Stimulated activated naive B cell treated with anti-CD40 and anti-IgM and Interleukin-4, amounts not matched to agents 10 μg/mL and 1 μg/mL and 100 μg/mL, for 72 hours (primary cell): Measurements from ENCODE around the gene CTBS.
A peak's percentile ranks its signal among the peaks of the same experiment; 100 is the strongest.
"Not testable (repeated sequence)": the region's sequence is repeated elsewhere in the genome, so short reads cannot be mapped to it uniquely, and the experiment has no call there.

ENCODE experiments used
- ATAC-seq, 2 donors: fragments of 150-1000 bp; cut with Tn5 transposase; replicated peaks; 2 replicates each; pipeline ENCODE4 v1.10.0; 2021; ENCODE audit warnings: moderate library complexity in 1 of 2
- DNase-seq: peaks from one replicate; pipeline ENCODE4 v3.0.0; 2021
- H3K27ac Mint-ChIP-seq: one replicate; pipeline ENCODE4 v1.8.0; 2022; ENCODE audit warnings: mild to moderate bottlenecking, mixed read lengths
- H3K27me3 Mint-ChIP-seq, 2 donors: one replicate each; pipeline ENCODE4 v1.8.0; 2022; ENCODE audit warnings: mixed read lengths in 2 of 2
- H3K36me3 Mint-ChIP-seq, 2 donors: one replicate each; pipeline ENCODE4 v1.8.0; 2022; ENCODE audit warnings: mixed read lengths in 2 of 2, mild to moderate bottlenecking in 1 of 2
- H3K4me1 Mint-ChIP-seq, 2 donors: one replicate each; pipeline ENCODE4 v1.8.0; 2022; ENCODE audit warnings: mixed read lengths in 2 of 2, mild to moderate bottlenecking in 1 of 2
- H3K4me3 Mint-ChIP-seq, 2 donors: one replicate each; pipeline ENCODE4 v1.8.0; 2022; ENCODE audit warnings: mild to moderate bottlenecking in 2 of 2, mixed read lengths in 2 of 2, moderate library complexity in 1 of 2
- H3K9me3 Mint-ChIP-seq, 2 donors: one replicate each; pipeline ENCODE4 v1.8.0; 2022; ENCODE audit warnings: mixed read lengths in 2 of 2, mild to moderate bottlenecking in 1 of 2

The CTBS gene

GRCh38 chr1:84603223-84603622 is 29.0 kb upstream of the CTBS start:
- ATAC-seq (no peak), DNase-seq (no peak)
- Mint-ChIP-seq H3K27ac (no peak overlapping the region), H3K27me3 (peaks cover 7 to 19% of the 10 kb centered on the region in 2 donors), H3K4me1 (peaks cover 18% of the 10 kb centered on the region in 2 donors), H3K4me3 (no peak overlapping the region), H3K36me3 (peaks cover 23 to 33% of the 10 kb centered on the region in 2 donors), H3K9me3 (peaks cover 21 to 30% of the 10 kb centered on the region in 2 donors)

- DNase-seq (no peak), ATAC-seq (no peak)
- Mint-ChIP-seq H3K27ac (peak overlapping the region; percentile 48), H3K27me3 (peaks cover 4 to 12% of the 10 kb centered on the region in 2 donors), H3K4me3 (no peak overlapping the region), H3K36me3 (peaks cover 16 to 25% of the 10 kb centered on the region in 2 donors), H3K9me3 (peaks cover 13 to 21% of the 10 kb centered on the region in 2 donors), H3K4me1 (peaks cover 20 to 22% of the 10 kb centered on the region in 2 donors)
Measured at GRCh38 chr1:84600796-84601195, 26.6 kb upstream of the CTBS start.

- peak overlapping the region; percentile 94 for H3K27ac Mint-ChIP-seq
- peaks cover 6 to 9% of the 10 kb centered on the region in 2 donors for H3K36me3 Mint-ChIP-seq
- ATAC-seq = peak; percentile 85 to 86
- peaks cover 0 to 8% of the 10 kb centered on the region in 2 donors for H3K27me3 Mint-ChIP-seq
- DNase-seq = no peak
- peaks cover 20 to 22% of the 10 kb centered on the region in 2 donors for H3K4me1 Mint-ChIP-seq
- H3K9me3 Mint-ChIP-seq = peaks cover 9 to 13% of the 10 kb centered on the region in 2 donors
- peak overlapping the region; percentile 37 to 65 for H3K4me3 Mint-ChIP-seq
Measured at GRCh38 chr1:84598846-84599741, 24.9 kb upstream of the CTBS start.

- Mint-ChIP-seq H3K36me3 (peaks cover 5 to 8% of the 10 kb centered on the region in 2 donors), H3K4me3 (peak overlapping the region in 1 of 2 donors; percentile 49), H3K4me1 (peaks cover 20 to 22% of the 10 kb centered on the region in 2 donors), H3K27ac (peak overlapping the region; percentile 94), H3K9me3 (peaks cover 10 to 12% of the 10 kb centered on the region in 2 donors), H3K27me3 (peaks cover 0 to 10% of the 10 kb centered on the region in 2 donors)
- DNase-seq (no peak), ATAC-seq (no peak)
Measured at GRCh38 chr1:84598418-84598817, 24.2 kb upstream of the CTBS start.

- peaks cover 15 to 16% of the 10 kb centered on the region in 2 donors for H3K9me3 Mint-ChIP-seq
- peaks cover 20 to 22% of the 10 kb centered on the region in 2 donors for H3K4me1 Mint-ChIP-seq
- H3K4me3 Mint-ChIP-seq = no peak overlapping the region
- no peak for ATAC-seq
- no peak for DNase-seq
- H3K27me3 Mint-ChIP-seq = peaks cover 0 to 16% of the 10 kb centered on the region in 2 donors
- peaks cover 5 to 8% of the 10 kb centered on the region in 2 donors for H3K36me3 Mint-ChIP-seq
- no peak overlapping the region for H3K27ac Mint-ChIP-seq
Measured at GRCh38 chr1:84597011-84597410, 22.8 kb upstream of the CTBS start.

GRCh38 chr1:84594959-84595358 is 20.7 kb upstream of the CTBS start:
- H3K27me3 Mint-ChIP-seq = peaks cover 7 to 34% of the 10 kb centered on the region in 2 donors
- not testable (repeated sequence) for H3K27ac Mint-ChIP-seq, H3K36me3 Mint-ChIP-seq, ATAC-seq, H3K4me3 Mint-ChIP-seq, DNase-seq
- H3K9me3 Mint-ChIP-seq = peaks cover 14 to 19% of the 10 kb centered on the region in 2 donors
- H3K4me1 Mint-ChIP-seq = peaks cover 16 to 21% of the 10 kb centered on the region in 2 donors

GRCh38 chr1:84587099-84587498 is 12.9 kb upstream of the CTBS start:
- no peak for ATAC-seq
- Mint-ChIP-seq H3K27me3 (peaks cover 14 to 27% of the 10 kb centered on the region in 2 donors), H3K36me3 (peaks cover 14 to 15% of the 10 kb centered on the region in 2 donors), H3K4me3 (no peak overlapping the region), H3K27ac (no peak overlapping the region), H3K4me1 (peaks cover 12 to 16% of the 10 kb centered on the region in 2 donors), H3K9me3 (peaks cover 7 to 8% of the 10 kb centered on the region in 2 donors)
- no peak for DNase-seq

- no peak for ATAC-seq
Measured at GRCh38 chr1:84585803-84586202, 11.6 kb upstream of the CTBS start.

GRCh38 chr1:84584126-84584525 is 9.9 kb upstream of the CTBS start:
- Mint-ChIP-seq H3K27me3 (no peaks in the 10 kb centered on the region), H3K27ac (no peak overlapping the region), H3K4me3 (no peak overlapping the region), H3K36me3 (peaks cover 11 to 14% of the 10 kb centered on the region in 2 donors), H3K9me3 (peaks cover 0 to 4% of the 10 kb centered on the region in 2 donors), H3K4me1 (peaks cover 12 to 16% of the 10 kb centered on the region in 2 donors)
- ATAC-seq (peak; percentile 50 to 61), DNase-seq (no peak)

More at GRCh38 chr1:84585803-84586202, 11.6 kb upstream of the CTBS start:
- H3K9me3 Mint-ChIP-seq = peaks cover 6 to 8% of the 10 kb centered on the region in 2 donors
- peaks cover 12 to 16% of the 10 kb centered on the region in 2 donors for H3K4me1 Mint-ChIP-seq
- DNase-seq = no peak
- H3K27me3 Mint-ChIP-seq = peaks cover 10 to 16% of the 10 kb centered on the region in 2 donors
- no peak overlapping the region for H3K4me3 Mint-ChIP-seq
- H3K27ac Mint-ChIP-seq = no peak overlapping the region
- peaks cover 15 to 16% of the 10 kb centered on the region in 2 donors for H3K36me3 Mint-ChIP-seq

- Mint-ChIP-seq H3K27ac (no peak overlapping the region), H3K36me3 (peaks cover 11 to 14% of the 10 kb centered on the region in 2 donors), H3K9me3 (peaks cover 0 to 4% of the 10 kb centered on the region in 2 donors), H3K4me1 (peaks cover 12 to 16% of the 10 kb centered on the region in 2 donors), H3K4me3 (no peak overlapping the region), H3K27me3 (no peaks in the 10 kb centered on the region)
- peak in 1 of 2 donors; percentile 41 for ATAC-seq
- DNase-seq = no peak
Measured at GRCh38 chr1:84583648-84584047, 9.4 kb upstream of the CTBS start.

GRCh38 chr1:84582802-84583587 is 8.8 kb upstream of the CTBS start:
- H3K9me3 Mint-ChIP-seq = peaks cover 0 to 4% of the 10 kb centered on the region in 2 donors
- peak; percentile 86 to 92 for ATAC-seq
- H3K27me3 Mint-ChIP-seq = no peaks in the 10 kb centered on the region
- peaks cover 11 to 14% of the 10 kb centered on the region in 2 donors for H3K36me3 Mint-ChIP-seq
- H3K4me3 Mint-ChIP-seq = no peak overlapping the region
- H3K4me1 Mint-ChIP-seq = peaks cover 12 to 16% of the 10 kb centered on the region in 2 donors
- no peak overlapping the region for H3K27ac Mint-ChIP-seq
- no peak for DNase-seq

- Mint-ChIP-seq H3K4me1 (peaks cover 13 to 16% of the 10 kb centered on the region in 2 donors), H3K9me3 (peaks cover 0 to 4% of the 10 kb centered on the region in 2 donors), H3K27ac (peak overlapping the region; percentile 60), H3K27me3 (no peaks in the 10 kb centered on the region), H3K36me3 (peaks cover 11 to 14% of the 10 kb centered on the region in 2 donors), H3K4me3 (no peak overlapping the region)
- no peak for DNase-seq
- no peak for ATAC-seq
Measured at GRCh38 chr1:84581648-84582047, 7.4 kb upstream of the CTBS start.

GRCh38 chr1:84574936-84575335 is 696 bp upstream of the CTBS start:
- no peak for DNase-seq
- Mint-ChIP-seq H3K9me3 (peaks cover 0 to 2% of the 10 kb centered on the region in 2 donors), H3K36me3 (peaks cover 19 to 24% of the 10 kb centered on the region in 2 donors), H3K4me3 (peak overlapping the region; percentile 94 to 97), H3K4me1 (peaks cover 26 to 44% of the 10 kb centered on the region in 2 donors), H3K27ac (peak overlapping the region; percentile 100), H3K27me3 (no peaks in the 10 kb centered on the region)
- ATAC-seq = no peak

- Mint-ChIP-seq H3K9me3 (peaks cover 0 to 2% of the 10 kb centered on the region in 2 donors), H3K4me3 (peak overlapping the region; percentile 94 to 97), H3K36me3 (peaks cover 24 to 28% of the 10 kb centered on the region in 2 donors), H3K27ac (peak overlapping the region; percentile 100), H3K27me3 (no peaks in the 10 kb centered on the region), H3K4me1 (peaks cover 28 to 48% of the 10 kb centered on the region in 2 donors)
- ATAC-seq = no peak
- DNase-seq = no peak
Measured at GRCh38 chr1:84573481-84573966, 716 bp downstream of the CTBS start.
